ENCODE results near the gene CDKAL1.

DNA sequence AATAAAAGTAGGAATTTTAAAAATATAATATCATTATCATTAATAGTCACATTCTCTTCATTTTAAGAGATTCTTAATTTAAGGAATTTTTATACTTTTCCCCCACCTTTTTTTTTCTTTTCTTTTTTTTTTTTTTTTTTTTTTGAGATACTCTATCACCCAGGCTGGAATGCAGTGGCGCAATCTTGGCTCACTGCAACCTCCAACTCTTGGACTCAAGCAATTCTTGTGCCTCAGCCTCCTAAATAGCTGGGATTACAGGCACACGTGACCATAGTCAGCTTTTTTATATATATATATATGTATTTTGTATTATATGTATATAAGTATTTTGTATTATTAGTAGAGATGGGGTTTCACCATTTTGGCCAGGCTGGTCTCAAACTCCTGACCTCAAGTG lies 457.7 kb downstream of the CDKAL1 start:
- TF ChIP-seq CTCF (IDR thresholded peaks at IDR 0.05; ENCODE audit: extremely low read depth in 1 of 2, insufficient read depth in 1 of 2, low read depth in 1 of 2, low read length in 2 of 2) = no peak
- TF ChIP-seq POLR2A (IDR thresholded peaks at IDR 0.05; ENCODE audit: low read depth, low read length) = no peak
- no peak for TF ChIP-seq MAX (IDR thresholded peaks at IDR 0.05; ENCODE audit: insufficient read depth, insufficient read length)
- no peak for TF ChIP-seq EZH2 (IDR thresholded peaks at IDR 0.05; ENCODE audit: borderline replicate concordance, low read depth, low read length, severe bottlenecking)
- TF ChIP-seq POLR2AphosphoS5 (IDR thresholded peaks at IDR 0.05; ENCODE audit: insufficient read depth, low read depth, low read length) = no peak
- no peak for TF ChIP-seq GATA2 (IDR thresholded peaks at IDR 0.05; ENCODE audit: insufficient read depth, insufficient read length, low read depth, low read length)
- no peak for TF ChIP-seq MYC (IDR thresholded peaks at IDR 0.05; ENCODE audit: low read depth, low read length)
